T1000 (cell line): ENCODE results near the gene RNASE12.
A peak's percentile ranks its signal among the peaks of the same experiment; 100 is the strongest.
"Not testable (repeated sequence)": the region's sequence is repeated elsewhere in the genome, so short reads cannot be mapped to it uniquely, and the experiment has no call there.

ENCODE experiments used
- DNase-seq: peaks from one replicate; lab custom pipeline; 2025; ENCODE audit warnings: mixed read lengths; lab: John Stamatoyannopoulos, UW

RNASE12 gene

GRCh38 chr14:20614038-20614840 lies 23.1 kb upstream of the RNASE12 start:
- DNase-seq: no peak

- peak; percentile 88 for DNase-seq
Measured at GRCh38 chr14:20613094-20614037, 22.2 kb upstream of the RNASE12 start.

- DNase-seq: no peak
Measured at GRCh38 chr14:20612403-20612802, 21.2 kb upstream of the RNASE12 start.

GRCh38 chr14:20611277-20611676 lies 20.1 kb upstream of the RNASE12 start:
- DNase-seq: no peak

GRCh38 chr14:20610002-20610765 lies 19.0 kb upstream of the RNASE12 start:
- peak; percentile 74 for DNase-seq

- peak; percentile 70 for DNase-seq
Measured at GRCh38 chr14:20609215-20610001, 18.2 kb upstream of the RNASE12 start.

GRCh38 chr14:20608383-20609110 lies 17.4 kb upstream of the RNASE12 start:
- DNase-seq: no peak

- no peak for DNase-seq
Measured at GRCh38 chr14:20607617-20608016, 16.4 kb upstream of the RNASE12 start.

GRCh38 chr14:20606902-20607242 lies 15.7 kb upstream of the RNASE12 start:
- DNase-seq: no peak

- DNase-seq: no peak
Measured at GRCh38 chr14:20606190-20606901, 15.2 kb upstream of the RNASE12 start.

GRCh38 chr14:20603813-20604690 lies 12.9 kb upstream of the RNASE12 start:
- DNase-seq: no peak

- no peak for DNase-seq
Measured at GRCh38 chr14:20602583-20602982, 11.4 kb upstream of the RNASE12 start.

GRCh38 chr14:20601522-20601921 lies 10.3 kb upstream of the RNASE12 start:
- DNase-seq: no peak

- DNase-seq: no peak
Measured at GRCh38 chr14:20597108-20597507, 5.9 kb upstream of the RNASE12 start.

- DNase-seq: not testable (repeated sequence)
Measured at GRCh38 chr14:20595726-20596125, 4.5 kb upstream of the RNASE12 start.

GRCh38 chr14:20592574-20592973 lies 1.4 kb upstream of the RNASE12 start:
- no peak for DNase-seq

GRCh38 chr14:20587489-20588154 lies 3.6 kb downstream of the RNASE12 start, which contains the start of gene RNASE11:
Gene RNASE11, minus strand, starts transcription at chr14:20588001.
- no peak for DNase-seq

- DNase-seq: no peak
Measured at GRCh38 chr14:20583908-20584307, 7.3 kb downstream of the RNASE12 start.
